Left kidney (tissue), 2 donors: Measurements from ENCODE around the gene COL4A1. TPM values are rescaled to one million over a fixed set of nuclear protein-coding genes. Genes with fewer than 3 reads are reported as not detected.

Experiments
- DNase-seq: peaks from one replicate; pipeline ENCODE4 v3.0.0-alpha.2; 2013
- polyA plus RNA-seq: library from polyadenylated mRNA; unstranded; fragments of 120-200 nt; gene quantifications from one replicate; pipeline ENCODE4 v1.2.1, GENCODE V29; 2013; ENCODE audit not compliant: insufficient read length

COL4A1 gene
- polyA plus RNA-seq, 1 donor = 531 TPM

DNA sequence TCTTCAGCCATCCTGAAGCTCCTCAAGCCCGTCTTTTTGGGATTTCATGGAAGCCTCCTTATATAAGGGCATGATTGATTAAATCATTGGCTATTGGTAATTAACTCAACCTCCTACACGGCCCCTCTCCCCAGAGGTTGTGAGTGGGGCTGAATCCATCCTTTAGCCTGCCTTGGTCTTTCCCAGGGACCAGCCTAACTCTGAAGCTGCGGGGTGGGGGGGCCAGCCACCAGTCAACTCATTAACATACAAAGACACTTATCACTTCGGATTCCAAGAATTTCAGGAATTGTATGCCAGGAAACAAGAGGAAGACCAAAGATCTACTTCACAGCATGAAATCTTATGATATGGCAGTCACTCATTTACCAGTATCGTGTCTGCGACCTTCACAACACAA, 9.9 kb downstream of the COL4A1 start:
- no peak for DNase-seq

DNA sequence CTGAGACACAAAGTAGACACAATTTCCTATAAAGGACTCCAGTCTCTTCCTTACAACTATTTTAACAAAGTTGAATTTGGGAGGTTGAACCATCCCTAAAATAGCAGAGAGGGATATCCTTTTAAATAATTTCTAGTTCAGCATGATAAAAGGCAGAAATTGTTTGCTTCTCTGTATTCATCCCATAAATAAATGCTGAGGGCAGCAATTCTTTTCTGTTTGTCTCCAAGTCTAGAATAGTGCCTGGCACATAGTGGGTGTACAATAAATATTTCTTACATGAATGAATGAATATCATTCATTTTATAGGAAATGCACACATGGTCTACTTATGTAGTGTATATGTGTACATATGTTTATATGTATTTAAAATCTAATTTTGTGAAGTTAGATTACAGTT, 12.3 kb downstream of the COL4A1 start:
- DNase-seq = no peak

DNA sequence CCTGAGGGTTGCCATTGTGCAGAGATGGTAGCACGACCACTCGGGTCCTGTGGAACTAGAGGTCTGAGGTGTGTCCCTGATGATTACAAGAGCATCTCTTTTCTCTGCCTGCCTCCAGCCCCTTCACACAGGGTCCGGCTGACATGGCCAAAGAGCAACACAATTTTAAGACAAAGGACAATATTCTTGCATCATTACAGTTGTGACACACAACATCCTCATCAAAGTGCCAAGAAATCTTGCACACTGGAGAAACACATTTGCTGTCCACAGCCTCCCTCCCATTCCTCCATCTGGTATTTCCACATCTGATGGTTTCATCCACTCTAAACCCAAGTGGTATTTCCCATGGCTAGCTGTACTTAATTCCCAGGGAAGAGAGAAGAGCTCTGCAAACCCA, 12.8 kb downstream of the COL4A1 start:
- DNase-seq = no peak

DNA sequence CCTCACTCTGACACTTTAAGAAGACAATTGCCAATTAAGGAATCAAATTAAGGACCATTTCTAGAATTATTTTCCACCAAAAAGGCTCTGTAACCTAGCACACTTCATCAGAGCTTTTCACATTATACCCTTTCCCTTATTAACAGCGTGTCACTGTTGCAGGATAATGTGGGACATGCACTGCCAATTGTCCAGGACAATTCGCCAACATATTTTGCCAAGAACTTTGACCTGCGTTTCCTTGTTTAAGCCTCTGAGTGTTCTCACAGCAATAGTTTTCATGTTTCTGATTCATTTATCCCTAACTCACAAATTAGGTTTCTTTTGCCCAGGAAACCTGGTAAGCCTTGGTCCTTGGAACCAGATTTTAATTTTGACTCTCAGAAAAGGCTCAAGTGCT, 13.3 kb downstream of the COL4A1 start:
- DNase-seq = no peak

DNA sequence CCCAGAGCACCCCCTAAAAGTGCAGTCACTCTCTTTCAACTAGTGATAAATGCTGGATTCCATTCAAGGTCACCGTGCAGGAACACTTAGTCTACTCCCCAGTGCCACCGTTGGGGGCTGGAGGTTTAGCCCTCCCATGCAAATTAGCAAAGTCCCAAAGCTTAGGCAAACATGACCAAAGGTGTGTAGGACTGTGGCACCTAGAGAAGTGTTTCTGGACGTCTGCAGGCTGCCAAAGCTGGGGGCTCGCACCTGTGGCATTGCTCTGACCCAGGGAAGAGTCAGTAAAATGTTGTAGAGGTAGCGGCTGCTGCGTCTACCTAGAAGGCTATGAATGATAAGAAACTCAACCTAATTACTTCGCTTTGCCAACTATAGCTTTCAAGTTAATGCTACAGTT, 13.9 kb downstream of the COL4A1 start:
- DNase-seq = no peak

DNA sequence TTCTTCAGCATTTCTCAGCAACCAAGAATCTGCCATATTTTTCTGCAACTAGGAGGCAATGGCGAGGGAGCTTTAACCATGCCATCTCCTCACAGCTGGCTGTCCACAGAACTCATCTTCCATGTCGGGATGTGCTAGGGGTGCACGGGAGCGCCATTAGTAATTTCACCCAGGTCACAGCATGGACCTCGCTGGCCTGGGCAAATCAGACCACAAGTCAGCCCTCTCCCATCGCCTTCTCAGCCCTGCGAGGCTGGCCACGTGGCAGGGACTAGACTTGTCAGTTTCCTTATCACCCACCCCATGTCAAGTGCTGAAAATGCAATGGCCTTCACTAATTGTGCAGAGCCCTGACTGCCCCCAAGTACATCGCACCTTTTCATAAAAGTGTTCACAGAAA, 15.7 kb downstream of the COL4A1 start:
- DNase-seq = no peak

DNA sequence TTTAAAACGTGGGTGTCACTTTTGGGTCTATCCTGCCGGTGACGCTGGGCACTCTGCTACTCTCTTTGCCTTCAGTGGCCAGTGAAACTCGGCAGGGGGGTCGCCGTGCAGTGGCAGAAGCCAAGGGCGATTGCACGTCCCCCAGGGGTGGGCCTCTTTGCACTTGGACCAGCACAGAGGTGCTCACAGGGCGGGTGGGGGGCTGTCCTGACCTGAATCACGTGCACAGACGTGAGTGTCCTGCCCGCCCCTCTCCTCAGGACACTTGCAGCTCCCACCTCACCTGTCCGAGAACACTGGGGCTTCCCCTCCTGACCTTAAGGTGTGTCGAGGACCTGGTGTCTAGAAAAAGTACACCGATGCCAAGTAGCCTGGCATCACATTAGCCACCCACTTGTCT, 16.1 kb downstream of the COL4A1 start:
- DNase-seq = no peak

DNA sequence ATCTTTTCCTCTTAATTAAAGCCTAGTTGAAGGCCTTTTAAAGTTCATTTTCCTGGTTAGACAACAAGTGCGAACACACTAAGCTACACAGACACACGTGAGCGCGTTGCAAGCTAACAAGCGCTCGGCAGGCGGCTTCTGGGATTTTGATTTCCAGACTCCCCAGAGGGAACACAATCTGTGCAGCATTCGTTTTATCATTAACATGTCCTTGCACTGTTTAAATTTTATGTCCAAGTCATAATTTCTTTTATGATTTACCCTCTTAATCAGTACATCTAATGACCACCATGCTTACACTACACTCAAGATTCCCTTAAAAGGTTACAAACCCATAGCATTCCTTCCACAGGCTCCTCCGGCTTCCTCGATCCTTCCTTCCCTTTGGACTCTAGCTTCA, 16.8 kb downstream of the COL4A1 start:
- DNase-seq = no peak

DNA sequence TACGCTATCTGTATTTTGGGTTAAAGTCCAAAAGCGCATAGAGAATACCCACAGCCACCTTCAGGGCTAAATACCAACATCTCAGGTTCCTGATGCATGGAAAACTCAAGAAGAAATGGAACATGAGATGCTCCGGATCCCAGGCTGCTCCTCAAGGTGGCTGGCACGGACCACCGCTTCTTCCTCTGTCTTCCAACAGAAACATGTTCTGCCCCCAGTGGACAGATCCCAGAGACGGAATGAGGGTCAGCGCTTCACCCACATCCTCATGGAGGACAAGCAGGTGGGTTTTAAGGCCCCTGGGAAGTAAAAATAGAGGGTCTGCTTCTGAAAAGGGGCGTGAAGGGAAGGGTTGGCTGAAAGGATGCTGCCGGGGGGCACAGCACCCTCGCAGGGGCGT, 17.3 kb downstream of the COL4A1 start:
- DNase-seq = no peak

DNA sequence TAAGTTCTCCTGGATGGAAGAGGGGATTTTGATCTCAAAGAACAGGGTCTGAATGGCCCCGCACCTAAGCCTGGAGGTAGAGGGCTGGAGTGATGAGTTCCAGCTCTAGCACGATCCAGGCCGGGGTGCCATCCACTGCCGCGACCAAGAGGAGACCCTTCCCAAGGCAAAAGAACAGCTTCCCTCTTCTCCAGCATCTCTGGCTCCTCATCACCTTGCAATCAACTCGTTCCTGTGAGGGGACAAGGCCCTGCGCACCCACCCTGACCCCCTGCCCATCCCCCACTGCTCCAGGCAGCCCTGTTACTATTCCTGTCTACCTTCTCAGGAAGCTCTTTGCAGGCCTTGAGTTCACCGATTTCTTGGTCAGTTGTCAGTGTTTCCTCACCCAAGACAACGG, 17.8 kb downstream of the COL4A1 start:
- no peak for DNase-seq

DNA sequence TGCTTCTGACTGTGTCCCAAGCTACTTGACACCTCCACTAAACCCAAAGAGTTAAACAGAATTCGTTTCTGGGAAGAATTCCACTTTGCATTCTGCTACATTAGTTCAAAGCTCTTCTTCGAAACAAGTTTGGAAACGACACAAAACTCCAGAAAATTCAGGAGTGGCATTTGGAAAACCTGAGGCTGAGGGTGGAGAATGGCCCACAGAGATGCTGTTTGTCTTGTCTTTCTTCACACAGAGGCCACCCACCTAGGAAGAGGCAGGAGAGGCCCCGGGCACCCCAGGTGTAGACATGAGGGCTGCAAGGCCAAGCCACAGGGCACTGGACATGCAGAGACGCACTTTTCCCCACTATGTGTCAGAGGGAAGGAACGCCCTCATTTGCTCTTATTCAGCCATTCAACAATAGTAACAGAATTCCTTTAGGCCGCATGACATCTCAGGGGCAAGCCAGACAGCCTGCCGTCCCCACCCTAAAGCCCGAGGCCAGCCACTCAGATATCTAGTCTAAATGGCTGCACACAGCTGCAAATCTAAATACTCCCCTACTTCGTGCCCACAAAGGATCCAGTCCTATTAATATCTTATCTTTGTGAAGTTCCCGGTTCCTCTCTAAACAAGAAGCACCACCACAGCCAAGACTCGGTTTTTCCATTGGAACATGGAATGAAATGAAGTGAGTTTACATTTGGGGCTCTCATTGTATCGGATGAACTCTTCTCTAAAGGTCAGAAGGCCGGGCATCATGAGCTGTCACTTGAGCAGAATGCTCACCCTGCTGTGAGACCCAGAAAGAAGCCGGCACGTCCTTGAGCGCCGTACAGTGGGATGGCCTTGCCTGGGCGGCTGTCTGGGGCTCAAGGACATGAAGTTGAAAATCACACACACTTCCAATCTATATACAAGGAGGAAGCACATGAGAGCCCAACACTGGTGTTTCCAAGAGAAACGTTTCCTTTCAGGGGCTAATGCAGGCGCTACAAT, 19.8 kb downstream of the COL4A1 start:
- DNase-seq = no peak

DNA sequence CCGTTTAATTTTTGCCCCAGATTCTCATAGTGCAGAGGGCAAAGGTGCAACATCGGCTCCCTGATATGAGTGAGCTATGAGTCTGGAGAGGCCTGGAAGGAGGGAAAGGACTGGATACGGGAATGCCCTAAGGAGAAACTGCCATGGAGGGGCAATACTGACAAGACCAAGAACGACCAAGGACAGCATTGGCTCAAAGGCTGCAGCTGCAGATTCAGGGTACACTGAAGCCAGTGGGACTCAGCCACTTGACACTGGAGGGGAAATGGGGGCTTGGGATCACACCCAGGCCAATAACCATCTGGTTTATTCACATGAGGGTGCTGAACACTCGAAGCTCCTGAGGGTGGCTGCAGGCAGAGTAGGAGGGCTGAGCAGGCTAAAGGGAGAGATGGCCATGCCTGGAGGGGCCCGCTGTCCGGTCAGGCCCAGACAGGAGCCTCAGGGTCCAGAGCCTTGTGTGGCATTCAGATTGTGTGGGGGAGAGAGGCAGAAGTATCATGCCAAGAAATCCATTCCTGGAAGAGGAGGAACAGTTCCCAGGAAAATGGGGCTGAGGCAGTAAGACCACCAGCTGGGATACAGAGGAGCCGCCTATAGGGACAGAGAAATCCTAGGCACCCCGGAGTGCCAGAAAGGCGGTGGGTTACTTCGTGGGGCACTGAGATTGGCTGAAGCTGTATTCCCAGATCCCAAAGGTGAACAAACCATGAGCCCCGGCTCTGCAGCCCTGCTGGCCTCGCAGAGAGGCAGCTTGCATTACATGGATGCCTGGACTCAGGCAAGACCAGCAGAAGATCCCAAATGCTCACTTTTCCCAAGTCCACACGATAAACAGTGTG, 20.7 kb downstream of the COL4A1 start:
- no peak for DNase-seq

DNA sequence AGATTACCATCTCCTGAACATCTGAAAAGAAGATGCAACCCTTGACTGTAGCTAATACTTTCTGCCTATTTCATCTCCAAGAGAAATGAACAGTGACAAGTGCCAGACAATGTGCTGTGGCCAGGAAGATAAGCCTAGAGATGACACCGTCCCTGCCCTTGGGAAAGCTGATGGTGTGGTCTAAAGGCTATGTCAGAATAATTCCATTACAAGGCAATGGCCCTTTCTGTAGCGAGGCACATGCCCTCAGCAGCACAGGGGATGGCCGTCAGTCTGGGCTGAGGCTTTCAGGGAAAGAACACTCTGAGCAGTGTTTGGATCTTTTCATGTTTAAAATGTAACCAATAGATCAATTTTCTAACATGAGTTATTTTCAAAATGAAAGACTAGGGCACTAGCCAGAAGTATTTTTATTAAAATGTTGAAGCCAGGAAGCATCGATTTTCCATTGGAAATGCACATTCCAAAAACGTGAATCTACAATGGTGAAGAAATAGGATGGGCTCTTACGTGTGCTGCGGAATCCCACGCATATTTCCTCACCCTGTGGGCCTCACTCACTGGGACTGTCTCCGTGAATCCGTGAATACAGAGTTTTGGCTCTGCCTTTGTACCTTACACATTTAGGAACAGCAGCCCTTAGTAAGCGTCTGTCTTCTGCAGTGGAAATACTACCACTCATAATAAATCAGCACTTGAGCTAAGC, 22.0 kb downstream of the COL4A1 start:
- DNase-seq = no peak

DNA sequence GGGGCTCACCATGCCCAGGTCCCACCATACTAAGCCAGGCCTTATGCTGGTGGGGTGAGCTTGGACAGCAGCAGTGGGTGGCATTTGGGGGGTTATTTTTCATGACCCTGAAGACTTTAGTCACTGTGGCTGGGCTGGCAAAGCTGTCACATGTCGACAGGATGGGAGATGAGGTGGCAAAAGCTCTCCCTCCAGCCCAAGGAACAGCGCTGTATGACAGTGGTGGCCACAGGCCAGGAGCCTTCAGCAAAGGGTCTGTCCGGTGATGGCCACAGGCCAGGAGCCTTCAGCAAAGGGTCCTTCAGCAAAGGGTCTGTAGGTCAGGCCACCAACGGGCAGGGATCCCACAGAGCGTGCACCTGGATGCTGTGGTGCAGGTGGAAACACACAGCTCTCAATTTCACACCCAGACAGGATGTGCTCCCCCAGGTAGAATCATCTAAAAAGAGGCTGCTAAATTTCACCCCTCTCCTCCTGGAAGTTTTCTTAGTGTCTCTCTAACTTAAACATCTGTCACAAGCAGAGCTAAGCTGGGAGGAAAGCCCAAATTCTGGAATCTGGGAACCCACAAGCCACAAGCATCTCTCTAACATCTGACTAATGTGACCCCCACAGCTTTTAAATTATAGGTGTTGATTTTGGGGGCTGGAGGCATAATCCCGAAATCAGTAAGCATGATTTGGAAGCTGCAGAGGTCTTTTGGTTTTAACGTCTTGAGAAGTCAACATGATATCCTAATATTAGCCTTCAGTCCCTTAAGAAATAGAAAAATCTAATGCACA, 23.0 kb downstream of the COL4A1 start:
- DNase-seq = no peak

DNA sequence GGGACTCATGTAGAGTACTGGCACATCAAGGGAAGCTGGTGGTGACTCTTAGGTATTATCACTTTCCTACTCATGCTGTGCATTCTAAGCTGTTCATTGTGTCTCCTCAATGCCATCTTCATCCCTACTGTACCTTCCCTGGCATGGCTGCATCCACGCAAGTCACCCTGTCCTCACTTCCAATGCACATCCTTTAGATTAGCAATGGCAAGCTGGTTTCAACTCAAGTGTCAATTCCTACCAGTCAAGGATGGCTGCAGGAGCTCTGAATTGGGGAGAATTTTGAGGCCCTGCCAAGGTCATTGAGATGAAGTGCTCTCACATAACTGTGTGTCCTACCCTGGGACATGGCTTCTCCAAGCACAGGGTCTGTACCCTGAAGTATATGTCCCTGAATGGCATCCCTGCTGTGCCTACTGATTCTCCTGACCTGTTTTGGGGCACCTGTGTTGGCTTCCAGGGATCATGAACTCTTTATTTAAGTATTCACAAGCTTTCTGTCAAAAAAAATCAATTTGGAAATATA, 24.6 kb downstream of the COL4A1 start:
- DNase-seq = no peak

DNA sequence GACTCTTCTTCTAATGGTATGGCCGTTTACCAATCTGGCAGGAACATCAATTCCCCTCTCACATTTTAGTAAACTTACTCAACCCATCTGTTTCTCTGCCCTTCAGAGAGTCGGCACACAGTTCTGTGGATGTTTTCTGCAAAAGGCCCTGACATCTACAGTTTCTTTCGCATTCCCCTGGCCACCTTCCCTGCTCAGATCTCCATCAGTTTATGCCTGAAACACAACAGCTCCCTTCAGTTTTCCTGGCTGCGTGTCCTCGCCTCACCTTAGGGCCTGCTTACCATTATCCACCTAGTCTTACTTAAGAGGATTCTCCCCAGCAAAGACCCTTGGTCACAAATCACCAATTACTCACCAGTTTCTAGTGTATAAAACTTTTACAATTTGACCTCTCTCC, 25.2 kb downstream of the COL4A1 start:
- DNase-seq = no peak

DNA sequence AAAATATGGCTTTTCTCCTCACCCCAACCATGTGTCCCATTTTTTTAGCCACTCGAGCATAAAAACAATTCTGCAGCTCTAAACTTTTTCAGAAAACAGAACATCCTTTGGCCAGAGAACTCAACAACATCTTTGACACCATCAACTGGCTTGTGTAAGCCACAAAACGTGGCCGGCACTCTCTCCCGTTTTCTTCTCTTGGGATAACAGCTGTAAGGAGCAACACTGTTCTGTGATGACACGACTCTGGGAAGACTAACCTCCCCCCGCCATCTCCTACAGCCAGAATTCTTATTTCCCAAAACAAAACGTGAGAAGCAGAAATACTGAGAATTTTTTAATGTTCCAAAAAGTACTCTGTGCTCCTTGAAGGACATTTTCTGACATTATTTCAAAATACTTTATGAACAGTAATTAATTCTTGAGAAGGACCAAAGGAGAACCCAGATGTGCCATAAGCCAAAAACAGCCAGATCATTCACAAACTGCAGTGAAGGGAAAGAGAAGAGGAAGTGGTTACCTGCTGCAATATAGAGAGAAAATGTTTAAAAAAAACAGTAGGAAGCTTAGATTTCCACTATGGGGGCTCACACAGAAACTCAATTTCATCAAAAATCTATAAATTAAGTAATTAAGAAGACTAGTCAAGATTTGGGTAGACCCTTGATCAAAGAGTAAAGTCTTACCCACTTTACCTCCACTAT, 25.8 kb downstream of the COL4A1 start:
- DNase-seq = no peak

DNA sequence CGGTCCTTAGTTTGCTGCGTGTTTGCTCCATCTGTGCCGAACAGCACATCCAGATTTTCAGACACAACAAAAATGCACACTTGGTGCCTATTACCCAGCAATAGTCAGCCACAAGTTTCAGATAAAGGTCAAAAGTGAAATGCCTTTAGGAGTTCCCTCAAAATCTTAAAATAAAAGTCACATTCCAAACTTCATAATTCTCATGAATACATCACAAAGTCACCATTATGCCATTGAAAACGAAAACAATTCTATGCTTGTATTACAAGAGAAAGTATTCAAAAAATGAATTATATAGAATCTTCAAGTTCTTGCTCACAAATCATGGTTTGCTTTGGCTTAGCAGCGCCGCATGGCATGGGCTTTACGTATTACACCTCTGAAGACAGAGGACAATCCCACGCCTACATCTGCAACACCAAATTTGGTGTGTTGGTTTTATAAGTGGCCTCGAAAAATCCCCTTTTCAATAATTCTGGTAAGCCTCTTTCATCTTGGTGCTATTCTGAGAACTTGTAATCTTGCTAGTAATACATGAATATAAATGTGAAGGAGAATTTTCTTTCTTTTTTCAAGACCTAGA, 26.6 kb downstream of the COL4A1 start:
- DNase-seq = no peak

DNA sequence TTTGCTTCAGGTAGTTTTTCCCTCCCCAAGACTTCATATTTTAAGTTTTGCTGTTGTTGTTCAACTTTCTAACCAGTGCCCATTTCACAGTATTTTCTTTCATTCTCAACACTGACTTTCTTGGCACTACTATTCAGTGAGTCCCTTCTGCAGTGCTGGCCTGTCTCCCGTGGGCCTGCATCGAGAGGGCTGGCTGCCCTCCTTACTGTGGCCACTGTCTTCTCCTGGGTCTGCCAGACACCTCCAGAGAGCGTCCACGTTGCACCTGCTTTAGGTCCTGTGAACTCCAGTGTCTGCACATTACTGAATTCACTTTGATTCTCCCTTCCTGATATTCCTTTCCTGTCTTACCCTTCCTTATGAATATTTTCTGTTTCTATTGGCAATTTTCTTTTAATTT, 27.3 kb downstream of the COL4A1 start:
- no peak for DNase-seq

DNA sequence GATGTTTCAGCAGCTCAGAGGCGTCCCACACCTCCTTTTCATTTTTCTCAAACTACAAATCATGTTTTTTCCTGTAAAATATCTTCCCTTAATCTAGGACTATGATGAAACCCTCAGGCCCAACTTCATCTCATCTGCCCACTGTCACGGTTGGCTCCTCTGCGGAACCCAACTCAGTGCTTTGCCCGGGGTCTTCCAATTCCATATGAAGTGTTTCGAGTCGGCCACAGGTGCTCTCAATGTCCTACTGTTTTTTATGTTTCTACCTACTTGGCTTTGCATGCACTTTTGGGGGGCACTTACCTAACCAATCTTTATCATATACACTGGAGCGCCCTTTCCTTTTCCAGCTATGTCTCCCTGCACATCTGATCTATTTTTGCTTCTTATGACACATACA, 28.1 kb downstream of the COL4A1 start:
- no peak for DNase-seq
